Erythroblast (primary cell): ENCODE data around the gene ANKRD39.

Experiments
- GATA1 ChIP-seq: IDR thresholded peaks from 2 replicates; pipeline ENCODE4 v1.6.1; 2011; ENCODE audit warnings: low read depth, mild to moderate bottlenecking, control low read depth, low read length, moderate library complexity
- POLR2A ChIP-seq: IDR thresholded peaks from 2 replicates; pipeline ENCODE4 v1.6.1; 2011; ENCODE audit warnings: mild to moderate bottlenecking, low read length

- TF ChIP-seq POLR2A (no peak), GATA1 (no peak)
Observed at GRCh38 chr2:96881349-96882195, 23.8 kb upstream of the ANKRD39 start.
